Immature natural killer cell (primary cell): ENCODE data around the gene BCR. TPM values are rescaled to one million over a fixed set of nuclear protein-coding genes. Genes with fewer than 3 reads are reported as not detected.
A peak's percentile ranks its signal among the peaks of the same experiment; 100 is the strongest.
"Not testable (repeated sequence)": the region's sequence is repeated elsewhere in the genome, so short reads cannot be mapped to it uniquely, and the experiment has no call there.

Experiments used
- DNase-seq, 3 donors: peaks; one replicate each; pipeline ENCODE4 v3.0.0; 2022; ENCODE audit warnings: mixed read lengths in 1 of 3
- H3K27ac Mint-ChIP-seq, 6 donors: one replicate each; pipeline ENCODE4 v1.8.0; 2020; ENCODE audit warnings: mixed read lengths in 6 of 6, mild to moderate bottlenecking in 5 of 6, inconsistent platforms in 4 of 6, moderate library complexity in 3 of 6
- H3K27me3 Mint-ChIP-seq, 3 donors: one replicate each; pipeline ENCODE4 v1.8.0; 2020 to 2021; ENCODE audit warnings: low read depth in 3 of 3, mild to moderate bottlenecking in 3 of 3, mixed read lengths in 3 of 3, moderate library complexity in 3 of 3, inconsistent platforms in 1 of 3
- H3K36me3 Mint-ChIP-seq, 3 donors: one replicate each; pipeline ENCODE4 v1.8.0; 2020; ENCODE audit warnings: mixed read lengths in 3 of 3, inconsistent platforms in 2 of 3, mild to moderate bottlenecking in 2 of 3
- H3K4me1 Mint-ChIP-seq, 2 donors: one replicate each; pipeline ENCODE4 v1.8.0; 2020; ENCODE audit warnings: inconsistent platforms in 2 of 2, mild to moderate bottlenecking in 2 of 2, mixed read lengths in 2 of 2, moderate library complexity in 1 of 2
- H3K4me3 Mint-ChIP-seq, 5 donors: one replicate each; pipeline ENCODE4 v1.8.0; 2020; ENCODE audit warnings: mild to moderate bottlenecking in 5 of 5, mixed read lengths in 5 of 5, inconsistent platforms in 3 of 5, moderate library complexity in 3 of 5
- H3K9me3 Mint-ChIP-seq, 6 donors: one replicate each; pipeline ENCODE4 v1.8.0; 2020; ENCODE audit warnings: mild to moderate bottlenecking in 6 of 6, mixed read lengths in 6 of 6, inconsistent platforms in 4 of 6, moderate library complexity in 3 of 6
- polyA plus RNA-seq, 3 donors: library from polyadenylated mRNA; unstranded; fragments of 300-500 nt; fragmentation: Illumina TruSeq; gene quantifications; one replicate each; pipeline ENCODE4 v1.2.3, GENCODE V29; 2021

The BCR gene
- polyA plus RNA-seq, 3 donors from 2014 or later = 4.1 to 12.5 (median 5.6) TPM

DNA sequence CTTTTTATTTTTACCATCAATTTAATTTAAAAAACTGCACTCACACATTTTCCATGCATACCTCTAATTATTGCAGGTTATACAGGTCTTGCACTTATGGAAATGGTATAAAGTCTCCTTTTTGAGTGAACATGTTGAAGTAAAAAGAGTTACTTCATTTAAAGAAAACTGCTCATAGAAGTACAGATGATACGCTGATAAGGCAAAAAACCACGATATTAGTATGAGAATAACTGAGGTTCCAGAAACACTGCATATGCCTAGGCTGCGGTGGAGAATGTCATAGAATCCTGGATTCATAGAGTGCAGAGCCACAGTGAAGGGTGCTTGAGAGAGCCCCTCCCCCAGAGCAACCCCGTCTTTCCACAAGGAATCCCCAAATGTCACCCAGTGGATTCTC, 175.8 kb downstream of the BCR start:
- Mint-ChIP-seq H3K4me3 (no peak overlapping the region), H3K4me1 (no peaks in the 10 kb centered on the region), H3K27ac (no peak overlapping the region), H3K9me3 (no peaks in the 10 kb centered on the region), H3K27me3 (peaks cover 2 to 6% (median 2%) of the 10 kb centered on the region in 3 donors), H3K36me3 (no peaks in the 10 kb centered on the region)
- no peak for DNase-seq

DNA sequence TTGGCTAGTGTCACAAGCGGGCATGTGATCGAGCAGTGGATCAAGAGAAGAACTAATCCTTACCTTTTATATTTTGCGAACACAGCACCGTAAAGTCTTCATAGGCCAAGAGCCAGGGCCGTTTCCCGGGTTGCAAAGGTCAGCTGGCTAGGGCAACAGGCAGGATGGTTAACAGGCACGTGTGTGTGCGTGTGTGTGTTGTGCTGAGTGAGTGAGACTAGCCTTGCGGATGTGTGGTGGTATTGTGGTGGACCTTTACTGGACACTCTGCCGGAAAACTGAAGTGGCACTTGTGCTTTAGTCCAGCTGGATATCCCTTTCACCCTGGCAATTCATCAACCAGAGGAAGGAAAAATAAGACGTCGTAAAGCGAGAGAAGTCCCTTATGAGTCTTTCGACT, 176.7 kb downstream of the BCR start:
- Mint-ChIP-seq H3K27me3 (peaks cover 2 to 6% (median 6%) of the 10 kb centered on the region in 3 donors), H3K4me3 (no peak overlapping the region), H3K4me1 (peaks cover 2 to 6% of the 10 kb centered on the region in 2 donors), H3K9me3 (peaks cover 0 to 2% (median 0%) of the 10 kb centered on the region in 6 donors), H3K27ac (no peak overlapping the region), H3K36me3 (no peaks in the 10 kb centered on the region)
- DNase-seq = no peak

DNA sequence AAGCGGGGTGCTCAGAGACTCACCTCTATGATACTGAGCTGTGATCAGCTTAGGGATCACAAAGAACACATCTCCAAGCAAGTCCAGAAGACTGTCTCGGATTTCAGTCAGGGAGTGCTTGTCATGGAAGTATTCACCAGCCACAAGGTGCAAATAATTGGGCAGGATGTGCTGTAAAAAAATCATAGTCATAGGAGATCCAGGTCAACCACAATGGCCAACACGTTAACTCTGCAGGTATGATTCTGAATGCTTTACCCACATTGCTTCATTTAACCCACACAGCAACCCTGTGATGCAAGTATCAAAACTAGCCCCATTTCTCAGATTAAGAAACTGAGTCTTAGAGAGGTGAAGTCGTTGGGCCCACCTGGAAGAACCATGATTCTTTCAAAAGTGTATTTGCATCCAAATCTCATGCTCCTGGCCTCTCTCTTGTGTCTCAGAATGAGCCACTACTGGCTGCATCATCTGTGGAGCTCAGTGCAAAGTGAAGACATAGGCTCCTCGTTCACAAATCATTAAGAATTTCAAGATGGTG, 179.3 kb downstream of the BCR start:
- no peak for DNase-seq
- Mint-ChIP-seq H3K9me3 (peaks cover 0 to 2% (median 0%) of the 10 kb centered on the region in 6 donors), H3K36me3 (no peaks in the 10 kb centered on the region), H3K27ac (no peak overlapping the region), H3K27me3 (peaks cover 0 to 7% (median 4%) of the 10 kb centered on the region in 3 donors), H3K4me1 (peaks cover 8 to 24% of the 10 kb centered on the region in 2 donors), H3K4me3 (no peak overlapping the region)

DNA sequence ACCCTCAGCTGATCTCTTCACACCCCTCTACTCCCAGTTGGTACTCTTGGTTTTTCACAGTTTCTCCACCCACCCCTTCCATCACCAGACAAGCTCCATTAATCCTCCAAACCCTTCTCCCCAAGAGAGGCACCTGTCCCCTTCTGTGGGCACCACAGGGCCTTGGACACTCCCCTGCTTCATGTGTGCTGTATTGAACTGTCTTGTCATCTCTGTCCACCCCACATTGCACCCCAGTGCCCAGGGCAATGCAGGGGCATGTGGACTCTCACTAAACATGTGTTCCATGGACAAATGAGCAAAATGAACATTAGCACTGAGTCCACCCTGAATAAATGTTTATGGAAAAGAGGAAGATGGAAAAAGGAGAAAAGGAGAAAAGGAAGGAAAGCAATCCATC, 181.4 kb downstream of the BCR start:
- H3K9me3 Mint-ChIP-seq = peaks cover 0 to 2% (median 0%) of the 10 kb centered on the region in 6 donors
- peak overlapping the region in 1 of 6 donors; percentile 43 for H3K27ac Mint-ChIP-seq
- no peak overlapping the region for H3K4me3 Mint-ChIP-seq
- H3K36me3 Mint-ChIP-seq = no peaks in the 10 kb centered on the region
- H3K27me3 Mint-ChIP-seq = peaks cover 0 to 7% (median 4%) of the 10 kb centered on the region in 3 donors
- H3K4me1 Mint-ChIP-seq = peaks cover 8 to 24% of the 10 kb centered on the region in 2 donors
- DNase-seq = no peak

DNA sequence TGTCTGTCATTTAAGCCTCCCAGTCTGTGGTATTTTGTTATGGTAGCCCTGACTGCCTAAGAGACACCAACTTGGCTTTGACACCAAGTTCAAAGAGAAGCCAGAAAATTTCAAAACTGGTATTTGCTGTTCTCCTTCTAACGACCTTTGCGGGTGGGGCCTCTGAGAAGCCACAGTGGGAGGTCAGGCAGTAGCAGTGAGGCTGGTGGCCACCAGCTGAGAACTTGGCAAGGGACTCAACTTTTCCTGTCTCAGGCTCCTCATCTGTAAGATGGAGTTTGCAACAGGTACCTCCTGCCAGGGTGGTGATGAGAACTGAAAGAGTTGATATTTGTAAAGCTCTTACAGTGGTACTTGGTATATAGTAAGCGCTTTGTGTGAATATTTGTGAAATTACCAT, 183.4 kb downstream of the BCR start:
- DNase-seq = no peak
- Mint-ChIP-seq H3K27me3 (peaks cover 0 to 8% (median 4%) of the 10 kb centered on the region in 3 donors), H3K4me1 (peaks cover 8 to 24% of the 10 kb centered on the region in 2 donors), H3K9me3 (peaks cover 0 to 2% (median 0%) of the 10 kb centered on the region in 6 donors), H3K27ac (no peak overlapping the region), H3K36me3 (no peaks in the 10 kb centered on the region), H3K4me3 (no peak overlapping the region)

DNA sequence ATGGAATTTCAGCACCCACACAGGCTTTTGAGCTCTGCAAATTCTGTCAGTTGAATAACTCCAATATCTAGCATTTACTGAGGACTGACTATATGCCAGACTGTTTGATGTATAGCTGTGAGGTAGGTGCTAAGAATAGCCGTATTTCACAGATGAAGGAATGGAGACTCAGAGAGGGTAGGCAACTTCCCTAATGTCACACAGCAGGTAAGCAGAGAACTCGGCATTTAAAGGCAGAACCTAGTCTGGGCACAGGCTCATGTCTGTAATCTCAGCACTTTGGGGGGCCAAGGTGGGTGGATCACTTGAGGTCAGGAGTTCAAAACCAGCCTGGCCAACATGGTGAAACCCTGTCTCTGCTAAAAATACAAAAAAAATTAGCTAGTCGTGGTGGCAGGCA, 184.1 kb downstream of the BCR start:
- no peaks in the 10 kb centered on the region for H3K36me3 Mint-ChIP-seq
- peaks cover 3 to 8% (median 4%) of the 10 kb centered on the region in 3 donors for H3K27me3 Mint-ChIP-seq
- H3K4me3 Mint-ChIP-seq = no peak overlapping the region
- no peak overlapping the region for H3K27ac Mint-ChIP-seq
- DNase-seq = no peak
- peaks cover 0 to 2% (median 0%) of the 10 kb centered on the region in 6 donors for H3K9me3 Mint-ChIP-seq
- peaks cover 8 to 24% of the 10 kb centered on the region in 2 donors for H3K4me1 Mint-ChIP-seq

DNA sequence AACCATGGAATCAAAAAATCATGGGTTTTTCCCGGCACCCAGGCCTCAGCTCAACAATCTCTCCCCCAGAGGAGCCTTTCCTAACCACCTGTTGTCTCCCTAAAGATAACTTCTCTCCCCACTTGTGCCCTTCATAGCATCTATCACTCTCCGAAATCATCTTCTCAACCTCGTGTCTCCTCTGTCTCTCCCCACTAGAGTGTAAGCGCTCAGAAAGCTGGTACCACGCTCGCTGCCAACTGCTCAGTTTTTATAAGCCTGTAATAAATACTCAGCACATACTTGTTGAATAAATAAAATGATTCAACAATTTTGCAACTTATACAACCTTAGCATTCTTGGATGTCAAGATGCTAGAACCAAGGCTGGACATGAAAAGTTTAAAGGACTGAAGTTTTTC, 185.2 kb downstream of the BCR start:
- Mint-ChIP-seq H3K27ac (no peak overlapping the region), H3K27me3 (peaks cover 1 to 8% (median 3%) of the 10 kb centered on the region in 3 donors), H3K4me3 (no peak overlapping the region), H3K9me3 (peaks cover 0 to 4% (median 0%) of the 10 kb centered on the region in 6 donors), H3K36me3 (no peaks in the 10 kb centered on the region), H3K4me1 (peaks cover 8 to 24% of the 10 kb centered on the region in 2 donors)
- no peak for DNase-seq

DNA sequence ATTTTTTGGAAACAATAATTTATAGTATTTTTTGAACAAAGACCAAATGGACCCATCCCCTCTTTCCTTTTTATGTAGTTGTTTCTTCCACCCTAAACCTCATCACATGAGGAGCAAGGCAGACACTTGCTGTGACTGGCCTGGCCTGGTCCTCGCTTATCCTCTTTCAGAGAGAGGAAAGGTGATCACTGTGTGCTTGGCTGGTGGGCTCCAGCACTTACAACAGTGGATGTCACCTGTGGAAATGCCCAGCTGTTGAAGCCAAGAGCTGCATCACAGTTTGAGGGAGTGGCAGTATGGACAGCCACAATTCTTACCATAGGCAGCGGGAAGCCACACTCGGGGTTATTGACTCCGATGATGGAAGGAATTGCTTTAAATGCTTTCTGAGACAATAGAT, 185.7 kb downstream of the BCR start:
- Mint-ChIP-seq H3K4me1 (peaks cover 8 to 24% of the 10 kb centered on the region in 2 donors), H3K27ac (no peak overlapping the region), H3K36me3 (no peaks in the 10 kb centered on the region), H3K9me3 (peaks cover 0 to 4% (median 0%) of the 10 kb centered on the region in 6 donors), H3K4me3 (no peak overlapping the region), H3K27me3 (peaks cover 0 to 8% (median 3%) of the 10 kb centered on the region in 3 donors)
- DNase-seq = no peak

DNA sequence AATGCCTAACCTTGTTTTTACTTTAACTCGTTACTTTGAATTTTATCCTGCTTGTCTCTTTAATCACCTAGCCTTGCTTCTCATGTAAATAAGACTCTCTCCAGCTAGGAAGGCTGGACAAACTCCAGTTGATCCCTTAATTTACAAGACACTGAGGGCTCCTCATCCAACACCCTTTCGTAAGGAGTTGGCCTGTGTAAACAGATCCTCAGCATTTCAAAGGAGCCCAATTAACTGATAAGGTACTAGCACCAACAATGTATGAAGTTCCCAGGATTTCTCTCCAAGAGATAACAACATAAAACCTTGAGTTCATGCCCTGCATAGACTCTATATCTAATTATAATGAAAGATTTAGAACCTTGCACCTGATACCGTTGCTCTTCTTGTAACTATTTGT, 186.9 kb downstream of the BCR start:
- peaks cover 6 to 17% of the 10 kb centered on the region in 2 donors for H3K4me1 Mint-ChIP-seq
- H3K27me3 Mint-ChIP-seq, H3K27ac Mint-ChIP-seq, H3K36me3 Mint-ChIP-seq, DNase-seq, H3K4me3 Mint-ChIP-seq, H3K9me3 Mint-ChIP-seq: not testable (repeated sequence)

Other genes with a start within 250 kb of the BCR start
- under 1 TPM in 2 of 3 donors, not detected in 1; 0.50 to 0.96 TPM for gene GNAZ, start 110.0 kb upstream of the BCR start, polyA plus RNA-seq
- gene RSPH14, start 38.5 kb upstream of the BCR start, polyA plus RNA-seq = under 1 TPM in 2 of 3 donors, not detected in 1; 0.26 to 0.66 TPM
- 1 to 10 TPM in 2 of 3 donors, not detected in 1; 1.8 to 3.7 TPM for gene RAB36, start 35.0 kb upstream of the BCR start, polyA plus RNA-seq